IMR-90 (cell line): ENCODE measurements around the gene TNKS1BP1. TPM values are rescaled to one million over a fixed set of nuclear protein-coding genes. Genes with fewer than 3 reads are reported as not detected.

ENCODE experiments used
- ATAC-seq: fragments of 200-7000 bp; cut with Tn5 transposase; 2 replicates; pipeline ENCODE4 v1.9.1; 2020; ENCODE audit warnings: low read depth, mild to moderate bottlenecking, moderate library complexity
- Bru-seq: library from RNA; stranded (reverse); fragments of 400-500 nt; gene quantifications from one replicate; lab custom pipeline; 2021; lab: Mats Ljungman, UMichigan
- BruChase-seq, 2 experiments: library from RNA; stranded (reverse); fragments of 400-500 nt; gene quantifications; one replicate each; lab custom pipeline; 2021; lab: Mats Ljungman, UMichigan
- BruUV-seq: library from RNA; stranded (reverse); fragments of 400-500 nt; replicated peaks from 2 replicates; lab custom pipeline; 2021; lab: Mats Ljungman, UMichigan
- CTCF ChIA-PET: fragments of 300-600 bp; formaldehyde crosslinking; extraction: SDS; loops from one replicate; lab custom pipeline; 2021; ENCODE audit warnings: antibody characterized with exemption; lab: Yijun Ruan, JAX
- POLR2A ChIA-PET: fragments of 300-600 bp; sonication (Branson Sonifier 250); formaldehyde crosslinking; loops from one replicate; lab custom pipeline; 2022; ENCODE audit warnings: antibody characterized with exemption; ENCODE audit not compliant: unreplicated experiment; lab: Charles Lee
- DNase-seq: peaks from one replicate; pipeline ENCODE4 v3.0.0; 2013
- H2AFZ ChIP-seq: replicated peaks from 2 replicates; pipeline ENCODE3; 2013; ENCODE audit warnings: low read length, mild to moderate bottlenecking; ENCODE audit not compliant: poor library complexity
- H2AK5ac ChIP-seq: 2 replicates; pipeline ENCODE4 v1.6.1; 2013; ENCODE audit warnings: low read depth, low read length, inconsistent platforms
- H2AK9ac ChIP-seq: replicated peaks from 2 replicates; pipeline ENCODE3; 2013; ENCODE audit warnings: mild to moderate bottlenecking, low read depth, low read length, moderate library complexity; ENCODE audit not compliant: poor library complexity
- H2BK120ac ChIP-seq: 2 replicates; pipeline ENCODE4 v1.6.1; 2013; ENCODE audit warnings: low read depth, low read length, inconsistent platforms
- H2BK15ac ChIP-seq: 3 replicates; pipeline ENCODE4 v1.6.1; 2013; ENCODE audit warnings: low read depth, low read length, inconsistent platforms
- H2BK20ac ChIP-seq: 2 replicates; pipeline ENCODE4 v1.6.1; 2013; ENCODE audit warnings: low read depth, mild to moderate bottlenecking, inconsistent platforms, low read length, moderate library complexity
- H2BK5ac ChIP-seq: 2 replicates; pipeline ENCODE4 v1.6.1; 2013; ENCODE audit warnings: mild to moderate bottlenecking, low read depth, low read length, inconsistent platforms; ENCODE audit not compliant: poor library complexity, severe bottlenecking
- H3K14ac ChIP-seq: replicated peaks from 2 replicates; pipeline ENCODE4 v1.6.1; 2013; ENCODE audit warnings: low read depth, low read length, inconsistent platforms
- H3K18ac ChIP-seq: 2 replicates; pipeline ENCODE4 v1.6.1; 2013; ENCODE audit warnings: low read depth, low read length, control low read depth
- H3K23ac ChIP-seq: 2 replicates; pipeline ENCODE4 v1.6.1; 2013; ENCODE audit warnings: low read depth, low read length, inconsistent platforms
- H3K27ac ChIP-seq: 2 replicates; pipeline ENCODE4 v1.5.1; 2013; ENCODE audit warnings: mild to moderate bottlenecking, control low read depth, low read length; ENCODE audit not compliant: insufficient read depth
- H3K27me3 ChIP-seq: 2 replicates; pipeline ENCODE4 v1.6.1; 2013; ENCODE audit warnings: low read length; ENCODE audit not compliant: control insufficient read depth, insufficient read depth
- H3K36me3 ChIP-seq: 2 replicates; pipeline ENCODE4 v1.6.1; 2013; ENCODE audit warnings: low read length, mixed read lengths; ENCODE audit not compliant: control insufficient read depth, insufficient read depth
- H3K4ac ChIP-seq: 2 replicates; pipeline ENCODE4 v1.6.1; 2013; ENCODE audit warnings: low read depth, low read length, inconsistent platforms
- H3K4me1 ChIP-seq: 2 replicates; pipeline ENCODE4 v1.6.1; 2013; ENCODE audit warnings: low read length, mixed read lengths; ENCODE audit not compliant: control insufficient read depth, insufficient read depth
- H3K4me2 ChIP-seq: 2 replicates; pipeline ENCODE4 v1.6.1; 2013; ENCODE audit warnings: low read depth, mild to moderate bottlenecking, control low read depth, low read length, moderate library complexity
- H3K4me3 ChIP-seq: 2 replicates; pipeline ENCODE4 v1.5.1; 2013; ENCODE audit warnings: low read depth, mild to moderate bottlenecking, control low read depth, low read length, moderate library complexity; ENCODE audit not compliant: insufficient read depth
- H3K56ac ChIP-seq: 2 replicates; pipeline ENCODE4 v1.6.1; 2013; ENCODE audit warnings: low read length, inconsistent platforms; ENCODE audit not compliant: insufficient read depth; ENCODE audit errors: extremely low read depth
- H3K79me1 ChIP-seq, 2 experiments: 2 replicates each; pipeline ENCODE4 v1.6.1; 2013; ENCODE audit warnings: low read length in 2 of 2, inconsistent platforms in 1 of 2, low read depth in 1 of 2
- H3K9ac ChIP-seq: 2 replicates; pipeline ENCODE4 v1.6.1; 2013; ENCODE audit warnings: low read depth, low read length, control low read depth
- H3K9me1 ChIP-seq: 2 replicates; pipeline ENCODE4 v1.6.1; 2013; ENCODE audit warnings: low read length, inconsistent platforms; ENCODE audit not compliant: insufficient read depth
- H3K9me3 ChIP-seq: 2 replicates; pipeline ENCODE4 v1.6.1; 2013; ENCODE audit warnings: low read length; ENCODE audit not compliant: control insufficient read depth, insufficient read depth
- H4K20me1 ChIP-seq: 2 replicates; pipeline ENCODE4 v1.6.1; 2013; ENCODE audit warnings: low read length, inconsistent platforms; ENCODE audit not compliant: insufficient read depth
- H4K5ac ChIP-seq: 2 replicates; pipeline ENCODE4 v1.6.1; 2013; ENCODE audit warnings: mild to moderate bottlenecking, low read depth, low read length, control low read depth
- H4K8ac ChIP-seq, 2 experiments: 2 replicates each; pipeline ENCODE4 v1.6.1; 2013; ENCODE audit warnings: low read depth in 2 of 2, low read length in 2 of 2, control low read depth in 1 of 2, inconsistent platforms in 1 of 2
- H4K91ac ChIP-seq: 2 replicates; pipeline ENCODE4 v1.6.1; 2013; ENCODE audit warnings: low read depth, low read length, inconsistent platforms; ENCODE audit not compliant: insufficient read depth
- BHLHE40 ChIP-seq: fragments of 150-350 bp; IDR thresholded peaks from 2 replicates; pipeline ENCODE4 v1.6.1; 2016; ENCODE audit warnings: mild to moderate bottlenecking, low read depth, low read length
- CHD1 ChIP-seq: IDR thresholded peaks from 2 replicates; pipeline ENCODE4 v1.6.1; 2012; ENCODE audit warnings: low read depth, low read length, improper control_type of control experiment
- CTCF ChIP-seq: conservative IDR thresholded peaks from 2 replicates; pipeline ENCODE4 v1.5.1; 2012; ENCODE audit warnings: mild to moderate bottlenecking, low read depth, low read length, improper control_type of control experiment
- ELK1 ChIP-seq: fragments of 150-350 bp; IDR thresholded peaks from 2 replicates; pipeline ENCODE4 v1.6.1; 2016; ENCODE audit warnings: low read depth, mild to moderate bottlenecking, low read length, moderate library complexity, borderline replicate concordance
- MAZ ChIP-seq: IDR thresholded peaks from 2 replicates; pipeline ENCODE4 v1.6.1; 2012; ENCODE audit warnings: low read depth, mild to moderate bottlenecking, low read length, improper control_type of control experiment, moderate library complexity, borderline replicate concordance
- POLR2A ChIP-seq: IDR thresholded peaks from 2 replicates; pipeline ENCODE4 v1.6.1; 2012; ENCODE audit warnings: mild to moderate bottlenecking, low read depth, low read length
- RAD21 ChIP-seq: IDR thresholded peaks from 2 replicates; pipeline ENCODE4 v1.6.1; 2012; ENCODE audit warnings: low read length, improper control_type of control experiment
- RCOR1 ChIP-seq: IDR thresholded peaks from 2 replicates; pipeline ENCODE4 v1.6.1; 2012; ENCODE audit warnings: mild to moderate bottlenecking, low read length, improper control_type of control experiment; ENCODE audit not compliant: insufficient replicate concordance
- SMC3 ChIP-seq: fragments of 150-350 bp; IDR thresholded peaks from 2 replicates; pipeline ENCODE4 v1.6.1; 2016; ENCODE audit warnings: low read depth, mild to moderate bottlenecking, antibody characterized with exemption, low read length, moderate library complexity
- USF2 ChIP-seq: fragments of 150-350 bp; IDR thresholded peaks from 2 replicates; pipeline ENCODE4 v1.6.1; 2017; ENCODE audit warnings: mild to moderate bottlenecking, antibody characterized with exemption, low read length, low read depth
- WGBS, 2 experiments: methylation state at CpG; one replicate each; pipeline versions ENCODE4 v1.1.5 to v1.1.7; 2013; ENCODE audit warnings: missing lambda C conversion rate in 2 of 2; ENCODE audit not compliant: insufficient read length in 1 of 2; ENCODE audit errors: extremely low coverage in 2 of 2; 5-methylcytosine and 5-hydroxymethylcytosine counted together
- dilution Hi-C: fragments of 300-500 bp; cut with HindIII; formaldehyde crosslinking; loops from one replicate; pipeline ENCODE4 v1.14.3; 2018; ENCODE audit warnings: low sequenced_read_pairs; ENCODE audit not compliant: unreplicated experiment
- in situ Hi-C: fragments of 300-500 bp; cut with MboI; formaldehyde crosslinking; loops from 3 replicates; pipeline ENCODE4 v1.14.3; 2019; ENCODE audit warnings: low sequenced_read_pairs, inconsistent platforms, mixed read lengths
- intact Hi-C: fragments of 100-400 bp; cut with micrococcal nuclease; formaldehyde crosslinking; loops from 2 replicates; pipeline ENCODE4 v1.10.0; 2022
- long read RNA-seq: library from polyadenylated mRNA; unstranded; transcript quantifications from one replicate; pipeline ENCODE4 v2.0.0, GENCODE V29; 2021; ENCODE audit not compliant: unreplicated experiment
- polyA plus RNA-seq, 3 experiments: library from polyadenylated mRNA; depleted of rRNA; stranded (reverse); fragments of >200 nt; gene quantifications; 2 replicates each; pipeline ENCODE4 v1.2.3, GENCODE V29; 2012; ENCODE audit warnings: low replicate concordance in 1 of 3
- total RNA-seq: library from RNA; depleted of rRNA; stranded (reverse); fragments of >200 nt; gene quantifications from 2 replicates; pipeline ENCODE4 v1.2.3, GENCODE V29; 2012; rRNA removed

The TNKS1BP1 gene
- total RNA-seq: 28.6 and 31.7 TPM in 2 replicates
- polyA plus RNA-seq (2012; rRNA removed): 68.0 and 71.4 TPM in 2 replicates
- polyA plus RNA-seq (2012; cell fraction: cytosol; rRNA removed): 42.9 and 47.7 TPM in 2 replicates
- polyA plus RNA-seq (2012; cell fraction: nucleus; rRNA removed; ENCODE audit: low replicate concordance): 157 and 165 TPM in 2 replicates
- percentile 97 among the genes with signal in this experiment for Bru-seq, nascent RNA
- percentile 98 among the genes with signal in this experiment for BruChase-seq, experiment 1, labeled RNA remaining after a 6-hour chase
- percentile 98 among the genes with signal in this experiment for BruChase-seq, experiment 2, labeled RNA remaining after a 2-hour chase
- long read RNA-seq, full-length matches to known transcripts: 43 of 212 reads
- long read RNA-seq, partial matches to known transcripts: 139 of 212 reads
- long read RNA-seq, other reads (novel, unspliced or antisense): 30 of 212 reads

DNA sequence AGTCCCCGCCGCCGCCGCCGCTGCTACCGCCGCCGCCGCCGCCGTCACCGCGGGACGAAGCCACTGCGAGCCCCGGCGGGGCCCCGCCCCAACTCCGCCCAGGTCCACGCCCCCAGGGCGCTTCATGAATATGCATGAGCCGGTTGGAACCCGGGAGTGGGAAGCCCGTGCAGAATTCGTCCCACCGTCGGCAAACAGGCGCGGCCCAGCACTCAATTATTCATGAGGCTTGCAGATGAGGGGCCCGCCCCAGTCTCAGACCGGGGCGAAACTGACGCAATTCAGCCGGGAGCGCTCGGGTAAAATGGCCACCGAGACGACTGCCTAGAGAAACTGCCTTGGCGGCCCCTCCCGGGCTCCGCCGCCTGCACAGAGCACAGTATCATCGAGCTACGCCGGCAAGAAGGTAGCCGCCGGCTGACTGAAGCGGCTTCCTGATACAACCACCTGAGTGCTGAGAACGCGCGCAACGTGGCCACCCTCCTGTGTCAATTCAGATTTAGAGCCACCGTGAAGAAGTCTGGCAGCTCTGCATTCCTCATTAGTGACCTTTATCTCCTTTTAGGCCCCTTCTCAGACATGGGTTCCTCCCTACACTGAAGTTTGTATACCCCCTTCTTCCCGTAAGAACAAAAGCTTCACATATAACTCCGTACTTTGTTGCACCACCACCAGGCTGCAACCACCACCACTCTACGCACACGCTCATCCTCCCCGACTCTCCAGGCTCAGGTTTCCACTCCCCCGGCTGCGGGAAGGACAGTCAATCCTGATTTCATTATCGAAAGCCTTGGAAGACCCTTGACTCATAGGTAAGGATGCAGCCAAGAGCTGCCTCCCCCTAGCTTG is at the start of gene TNKS1BP1:
TSS of gene TNKS1BP1 (minus strand) at position 67 of the 849 bp plus-strand sequence. CDS start 3,067 bp downstream, outside the sequence.
- ATAC-seq (peak; percentile 80), DNase-seq (peak; percentile 97)
- Histone ChIP-seq H3K23ac (peak within 1 kb of the TSS; percentile 93), H4K8ac (peak within 1 kb of the TSS; percentile 55 to 78), H2AK9ac (peak within 1 kb of the TSS; percentile 97), H3K79me1 (peaks cover 9 to 57% of the 10 kb centered on the region in 2 experiments), H2AFZ (peak within 1 kb of the TSS; percentile 87), H3K9me1 (peaks cover 20% of the 10 kb centered on the region), H4K91ac (peak within 1 kb of the TSS; percentile 86), H3K4me2 (peak within 1 kb of the TSS; percentile 78), H3K9ac (peak within 1 kb of the TSS; percentile 99), H3K56ac (peak within 1 kb of the TSS; percentile 90), H2BK20ac (peak within 1 kb of the TSS; percentile 38), H3K18ac (peak within 1 kb of the TSS; percentile 86), H3K27ac (peak within 1 kb of the TSS; percentile 99), H3K4me1 (peaks cover 20% of the 10 kb centered on the region), H2BK5ac (peak within 1 kb of the TSS; percentile 92), H3K9me3 (no peaks in the 10 kb centered on the region), H3K36me3 (peaks cover 44% of the 10 kb centered on the region), H3K27me3 (no peaks in the 10 kb centered on the region), H3K4ac (peak within 1 kb of the TSS; percentile 92), H4K20me1 (peaks cover 32% of the 10 kb centered on the region), H2BK15ac (peak within 1 kb of the TSS; percentile 67; the same call in 2 of the 3 replicates), H3K14ac (peak within 1 kb of the TSS; percentile 86), H4K5ac (peak within 1 kb of the TSS; percentile 74), H2AK5ac (peak within 1 kb of the TSS; percentile 91), H2BK120ac (peak within 1 kb of the TSS; percentile 71), H3K4me3 (peak within 1 kb of the TSS; percentile 97)
- BruUV-seq: no TSS peak
- POLR2A ChIA-PET: interaction anchor here (2.1 kb wide), 1 partner anchor 10 kb away, joined by 9 read pairs; the partner anchor contains the start of gene SSRP1
- CTCF ChIA-PET: interaction anchor here (0.7 kb wide), 1 partner anchor 315 kb away, joined by 3 read pairs; no protein-coding TSS in a partner anchor
- intact Hi-C loops (loop anchor here (1.0 kb wide), 1 partner anchor 47 kb away; no protein-coding TSS in a partner anchor), in situ Hi-C loops (no loop called here), dilution Hi-C loops (no loop called here)
- whole genome bisulfite sequencing, 2 experiments: 0% methylated on average over 29 of the region's 61 CpGs; no CpG with 5 or more reads in 1 of the 2 experiments
- no peak for TF ChIP-seq CHD1
- peak; percentile 81 for TF ChIP-seq POLR2A
- 0 out of 2 replicates have a peak, but pooled peaks have one; percentile 11 for TF ChIP-seq RAD21
- no peak for TF ChIP-seq ELK1
- peak; percentile 92 for TF ChIP-seq BHLHE40
- TF ChIP-seq CTCF: no peak
- peak; percentile 67 for TF ChIP-seq MAZ
- TF ChIP-seq SMC3: no peak
- TF ChIP-seq RCOR1: no peak
- no peak for TF ChIP-seq USF2
